Astrocyte of the cerebellum (primary cell): ENCODE data around the gene NDUFAF4.

Experiments
- DNase-seq: peaks from one replicate; pipeline ENCODE4 v3.0.0-alpha.2; 2011; ENCODE audit warnings: low read depth
- H3K4me3 ChIP-seq: 2 replicates; pipeline ENCODE4 v1.5.1; 2011; ENCODE audit warnings: mild to moderate bottlenecking, low read depth, low read length, moderate library complexity
- in situ Hi-C: cut with HindIII; loops from 2 replicates; pipeline ENCODE4 v1.10.0; 2017; ENCODE audit warnings: low sequenced_read_pairs
- TF ChIP-seq, protein P1 (sequence below): IDR thresholded peaks from 2 replicates; pipeline ENCODE4 v1.5.1; 2012; ENCODE audit warnings: low read length, low read depth, moderate library complexity, mild to moderate bottlenecking; ENCODE audit errors: missing control alignments

NDUFAF4 gene

DNA sequence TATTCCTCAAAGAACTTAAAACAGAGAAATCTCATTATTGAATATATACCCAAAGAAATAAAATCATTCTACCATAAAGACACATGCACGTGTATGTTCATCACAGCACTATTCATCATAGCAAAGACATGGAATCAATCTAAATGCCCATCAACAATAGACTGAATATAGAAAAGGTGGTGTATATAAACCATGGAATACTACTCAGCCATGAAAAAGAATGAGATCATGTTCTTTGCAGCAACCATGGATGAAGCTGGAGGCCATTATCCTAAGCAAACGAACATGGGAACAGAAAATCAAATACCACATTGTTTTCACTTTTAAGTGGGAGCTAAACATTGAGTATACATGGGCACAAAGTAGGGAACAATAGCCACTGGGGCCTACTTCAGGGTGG lies 48.1 kb downstream of the NDUFAF4 start:
- DNase-seq, result no peak
- H3K4me3 ChIP-seq, result no peak overlapping the region
- TF ChIP-seq, protein P1, sequence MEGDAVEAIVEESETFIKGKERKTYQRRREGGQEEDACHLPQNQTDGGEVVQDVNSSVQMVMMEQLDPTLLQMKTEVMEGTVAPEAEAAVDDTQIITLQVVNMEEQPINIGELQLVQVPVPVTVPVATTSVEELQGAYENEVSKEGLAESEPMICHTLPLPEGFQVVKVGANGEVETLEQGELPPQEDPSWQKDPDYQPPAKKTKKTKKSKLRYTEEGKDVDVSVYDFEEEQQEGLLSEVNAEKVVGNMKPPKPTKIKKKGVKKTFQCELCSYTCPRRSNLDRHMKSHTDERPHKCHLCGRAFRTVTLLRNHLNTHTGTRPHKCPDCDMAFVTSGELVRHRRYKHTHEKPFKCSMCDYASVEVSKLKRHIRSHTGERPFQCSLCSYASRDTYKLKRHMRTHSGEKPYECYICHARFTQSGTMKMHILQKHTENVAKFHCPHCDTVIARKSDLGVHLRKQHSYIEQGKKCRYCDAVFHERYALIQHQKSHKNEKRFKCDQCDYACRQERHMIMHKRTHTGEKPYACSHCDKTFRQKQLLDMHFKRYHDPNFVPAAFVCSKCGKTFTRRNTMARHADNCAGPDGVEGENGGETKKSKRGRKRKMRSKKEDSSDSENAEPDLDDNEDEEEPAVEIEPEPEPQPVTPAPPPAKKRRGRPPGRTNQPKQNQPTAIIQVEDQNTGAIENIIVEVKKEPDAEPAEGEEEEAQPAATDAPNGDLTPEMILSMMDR, result no peak
- in situ Hi-C loops, result loop anchor here (25.0 kb wide), 1 partner anchor 187 kb away; no protein-coding TSS in a partner anchor

DNA sequence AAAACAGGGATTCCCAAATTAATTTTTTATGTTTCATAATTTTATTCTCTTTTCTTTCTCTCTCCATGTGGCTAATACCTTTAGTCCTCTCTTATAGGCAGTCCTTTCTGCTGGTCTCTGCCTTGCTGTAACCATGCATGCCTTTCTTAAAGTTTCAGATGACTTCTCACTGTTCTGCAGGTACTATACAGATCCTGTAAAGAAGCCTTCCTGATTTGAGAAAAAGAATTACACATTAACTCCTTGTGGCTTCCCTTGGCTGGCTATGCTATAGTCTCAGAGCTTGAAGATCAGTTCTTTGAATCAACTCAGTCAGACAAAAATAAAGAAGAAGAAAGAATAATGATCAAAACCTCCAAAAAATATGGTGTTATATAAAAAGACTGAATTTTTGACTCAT lies 53.2 kb downstream of the NDUFAF4 start:
- TF ChIP-seq, protein P1, result no peak
- H3K4me3 ChIP-seq, result no peak overlapping the region
- in situ Hi-C loops, result no loop called here
- DNase-seq, result no peak

DNA sequence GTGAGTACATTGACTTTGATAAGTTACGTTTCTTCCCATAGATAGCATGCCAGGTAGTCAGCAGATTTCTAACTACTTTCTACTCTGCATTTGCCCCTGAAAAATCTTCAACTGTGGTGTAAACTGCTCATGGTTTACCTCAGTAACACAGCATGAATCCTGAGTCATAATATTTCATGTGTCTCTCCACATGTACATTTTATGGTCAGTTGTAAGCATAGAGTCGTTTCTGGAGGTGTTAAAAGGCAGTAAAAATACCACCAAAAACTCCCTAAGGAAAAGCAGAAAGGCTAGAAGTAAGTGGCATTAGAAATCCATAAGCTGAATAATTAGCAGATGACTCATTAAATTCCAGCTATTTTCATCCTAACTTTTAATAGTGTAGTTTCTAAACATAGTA lies 56.3 kb downstream of the NDUFAF4 start:
- TF ChIP-seq, protein P1, result no peak
- in situ Hi-C loops, result no loop called here
- no peak for DNase-seq
- H3K4me3 ChIP-seq, result no peak overlapping the region
